Liver (tissue), 9 donors: ENCODE data around the gene ERO1B. TPM values are rescaled to one million over a fixed set of nuclear protein-coding genes. Genes with fewer than 3 reads are reported as not detected.

ENCODE experiments used
- DNase-seq: peaks from one replicate; pipeline ENCODE4 v3.0.0-alpha.2; 2017; ENCODE audit warnings: low spot score
- H3K27ac ChIP-seq, 2 donors: one replicate each; pipeline ENCODE4 v1.7.0; 2013; ENCODE audit warnings: inconsistent platforms in 2 of 2, low read length in 2 of 2, control low read depth in 1 of 2, low read depth in 1 of 2, mild to moderate bottlenecking in 1 of 2
- H3K27me3 ChIP-seq, 4 donors: one replicate each; pipeline versions ENCODE4 v1.6.1 to v1.7.0; 2013; ENCODE audit warnings: low read length in 3 of 4, inconsistent platforms in 1 of 4, mild to moderate bottlenecking in 1 of 4, moderate library complexity in 1 of 4; ENCODE audit not compliant: control insufficient read depth in 4 of 4, insufficient read depth in 4 of 4
- H3K36me3 ChIP-seq, 4 donors: one replicate each; pipeline versions ENCODE4 v1.6.1 to v1.7.0; 2013; ENCODE audit warnings: low read length in 3 of 4, mild to moderate bottlenecking in 3 of 4, low read depth in 1 of 4, moderate library complexity in 1 of 4; ENCODE audit not compliant: control insufficient read depth in 4 of 4, insufficient read depth in 3 of 4
- H3K4me1 ChIP-seq, 4 donors: one replicate each; pipeline versions ENCODE4 v1.6.1 to v1.7.0; 2013; ENCODE audit warnings: low read length in 3 of 4, mild to moderate bottlenecking in 3 of 4, moderate library complexity in 1 of 4; ENCODE audit not compliant: control insufficient read depth in 4 of 4, insufficient read depth in 4 of 4
- H3K4me3 ChIP-seq, 3 donors: one replicate each; pipeline versions ENCODE4 v1.6.1 to v1.7.0; 2013; ENCODE audit warnings: low read length in 3 of 3, control low read depth in 1 of 3, low read depth in 1 of 3, mild to moderate bottlenecking in 1 of 3
- H3K9ac ChIP-seq, 2 donors: one replicate each; pipeline ENCODE4 v1.7.0; 2013; ENCODE audit warnings: low read length in 2 of 2, mild to moderate bottlenecking in 2 of 2, moderate library complexity in 2 of 2, control low read depth in 1 of 2, low read depth in 1 of 2
- H3K9me3 ChIP-seq, 4 donors: one replicate each; pipeline versions ENCODE4 v1.6.1 to v1.7.0; 2013; ENCODE audit warnings: low read length in 3 of 4; ENCODE audit not compliant: control insufficient read depth in 4 of 4
- FOXA1 ChIP-seq: IDR thresholded peaks from 2 replicates; pipeline ENCODE4 v1.6.1; 2016; ENCODE audit warnings: antibody characterized with exemption
- FOXA2 ChIP-seq: IDR thresholded peaks from 2 replicates; pipeline ENCODE4 v1.6.1; 2016; ENCODE audit warnings: antibody characterized with exemption
- GABPA ChIP-seq, 2 donors: IDR thresholded peaks in 1 of 2; conservative IDR thresholded peaks in 1 of 2; 2 replicates each; pipeline ENCODE4 v1.6.1; 2016; ENCODE audit warnings: antibody characterized with exemption in 2 of 2, mild to moderate bottlenecking in 1 of 2, moderate library complexity in 1 of 2
- HNF4A ChIP-seq, 2 donors: conservative IDR thresholded peaks; 2 replicates each; pipeline ENCODE4 v1.6.1; 2016; ENCODE audit warnings: antibody characterized with exemption in 2 of 2, mild to moderate bottlenecking in 2 of 2
- HNF4G ChIP-seq: IDR thresholded peaks from 2 replicates; pipeline ENCODE4 v1.6.1; 2016; ENCODE audit warnings: antibody characterized with exemption
- JUND ChIP-seq, 2 donors: IDR thresholded peaks; 2 replicates each; pipeline ENCODE4 v1.6.1; 2016; ENCODE audit warnings: antibody characterized with exemption in 2 of 2
- NR2F2 ChIP-seq: IDR thresholded peaks from 2 replicates; pipeline ENCODE4 v1.6.1; 2016; ENCODE audit warnings: antibody characterized with exemption
- RAD21 ChIP-seq, 2 donors: IDR thresholded peaks; 2 replicates each; pipeline ENCODE4 v1.6.1; 2016; ENCODE audit warnings: antibody characterized with exemption in 2 of 2, mild to moderate bottlenecking in 2 of 2
- RXRA ChIP-seq, 2 donors: IDR thresholded peaks; 2 replicates each; pipeline ENCODE4 v1.6.1; 2017 to 2018; ENCODE audit warnings: antibody characterized with exemption in 2 of 2, mild to moderate bottlenecking in 1 of 2
- SP1 ChIP-seq: IDR thresholded peaks from 2 replicates; pipeline ENCODE4 v1.6.1; 2018; ENCODE audit warnings: antibody characterized with exemption, mild to moderate bottlenecking
- YY1 ChIP-seq: IDR thresholded peaks from 2 replicates; pipeline ENCODE4 v1.6.1; 2016; ENCODE audit warnings: antibody characterized with exemption, mild to moderate bottlenecking
- WGBS: extraction: QIAGEN DNeasy Blood & Tissue Kit; methylation state at CpG from one replicate; pipeline ENCODE4 v1.1.7; 2013; 5-methylcytosine and 5-hydroxymethylcytosine counted together
- polyA plus RNA-seq, 2 donors: library from polyadenylated mRNA; stranded (reverse) in 1 of 2; unstranded in 1 of 2; fragments of 200-250 nt in 1 of 2; fragments of >200 nt in 1 of 2; fragmentation: Nextera tagmentation in 1 of 2; extraction: Ambion mirVana in 1 of 2; gene quantifications; one replicate each; pipeline versions ENCODE4 v1.2.1 to v1.2.3, GENCODE V29; 2013 to 2015
- total RNA-seq, 2 donors: library from RNA; depleted of rRNA; stranded (reverse); fragments of >200 nt; gene quantifications; one replicate each; pipeline ENCODE4 v1.2.3, GENCODE V29; 2014
- TF ChIP-seq, protein P1 (sequence below): IDR thresholded peaks from 2 replicates; pipeline ENCODE4 v1.6.1; 2016; ENCODE audit warnings: antibody characterized with exemption, mild to moderate bottlenecking
- TF ChIP-seq, protein P2 (sequence below): fragments of 150-350 bp; IDR thresholded peaks from 2 replicates; pipeline ENCODE4 v1.5.1; 2017; ENCODE audit warnings: improper control_type of control experiment, low read depth, low read length; ENCODE audit not compliant: missing input control
- TF ChIP-seq, protein P3 (sequence below): IDR thresholded peaks from 2 replicates; pipeline ENCODE4 v1.6.1; 2016; ENCODE audit warnings: antibody characterized with exemption
- TF ChIP-seq, protein P4 (sequence below): IDR thresholded peaks from 2 replicates; pipeline ENCODE4 v1.6.1; 2016; ENCODE audit warnings: antibody characterized with exemption
- donor health status: healthy.
- donor health status: healthy.
- donor health status: healthy.
- donor health status: healthy.
- donor health status: healthy.

ERO1B gene
- total and polyA plus RNA-seq, 4 donors, result 5.5 to 22.9 (median 8.9) TPM

DNA sequence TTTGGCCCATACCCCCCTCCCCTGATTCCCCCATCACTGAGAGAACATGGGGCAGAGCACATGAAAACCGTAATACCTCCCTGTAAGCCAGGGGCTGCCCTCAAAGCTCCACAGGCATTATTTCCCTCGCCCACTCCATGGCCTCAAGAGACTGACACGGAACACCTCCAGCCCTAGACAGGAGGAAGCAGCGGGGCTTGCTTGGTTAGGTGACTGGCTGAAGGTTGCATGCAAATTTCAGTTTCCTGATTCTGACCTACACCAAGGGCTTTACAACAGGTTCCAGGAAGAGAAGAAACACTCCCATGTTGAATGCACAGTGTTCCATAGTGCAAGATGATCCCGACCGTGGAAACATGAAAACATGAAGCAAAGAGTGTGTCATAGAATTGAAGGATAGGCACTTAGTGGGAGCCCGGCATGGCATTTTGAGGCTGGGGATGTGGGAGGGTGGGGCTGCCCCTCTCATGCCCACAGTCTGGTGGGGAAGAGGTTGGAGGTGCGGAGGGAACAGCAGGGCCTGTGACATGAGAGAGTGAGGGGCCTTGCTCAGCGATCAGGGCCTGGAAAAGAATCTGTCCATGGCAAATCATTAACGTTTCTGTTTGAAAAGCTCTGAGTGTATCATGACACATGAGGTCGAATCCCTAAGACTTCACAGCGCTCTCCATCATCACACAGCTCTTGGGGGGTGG lies 106.0 kb downstream of the ERO1B start:
- H3K4me1 ChIP-seq, result peaks cover 0 to 3% (median 0%) of the 10 kb centered on the region in 4 donors
- H3K9ac ChIP-seq, result no peak overlapping the region
- no peaks in the 10 kb centered on the region for H3K9me3 ChIP-seq
- no peaks in the 10 kb centered on the region for H3K27me3 ChIP-seq
- no peak for DNase-seq
- no peak for TF ChIP-seq FOXA2
- TF ChIP-seq, protein P1, sequence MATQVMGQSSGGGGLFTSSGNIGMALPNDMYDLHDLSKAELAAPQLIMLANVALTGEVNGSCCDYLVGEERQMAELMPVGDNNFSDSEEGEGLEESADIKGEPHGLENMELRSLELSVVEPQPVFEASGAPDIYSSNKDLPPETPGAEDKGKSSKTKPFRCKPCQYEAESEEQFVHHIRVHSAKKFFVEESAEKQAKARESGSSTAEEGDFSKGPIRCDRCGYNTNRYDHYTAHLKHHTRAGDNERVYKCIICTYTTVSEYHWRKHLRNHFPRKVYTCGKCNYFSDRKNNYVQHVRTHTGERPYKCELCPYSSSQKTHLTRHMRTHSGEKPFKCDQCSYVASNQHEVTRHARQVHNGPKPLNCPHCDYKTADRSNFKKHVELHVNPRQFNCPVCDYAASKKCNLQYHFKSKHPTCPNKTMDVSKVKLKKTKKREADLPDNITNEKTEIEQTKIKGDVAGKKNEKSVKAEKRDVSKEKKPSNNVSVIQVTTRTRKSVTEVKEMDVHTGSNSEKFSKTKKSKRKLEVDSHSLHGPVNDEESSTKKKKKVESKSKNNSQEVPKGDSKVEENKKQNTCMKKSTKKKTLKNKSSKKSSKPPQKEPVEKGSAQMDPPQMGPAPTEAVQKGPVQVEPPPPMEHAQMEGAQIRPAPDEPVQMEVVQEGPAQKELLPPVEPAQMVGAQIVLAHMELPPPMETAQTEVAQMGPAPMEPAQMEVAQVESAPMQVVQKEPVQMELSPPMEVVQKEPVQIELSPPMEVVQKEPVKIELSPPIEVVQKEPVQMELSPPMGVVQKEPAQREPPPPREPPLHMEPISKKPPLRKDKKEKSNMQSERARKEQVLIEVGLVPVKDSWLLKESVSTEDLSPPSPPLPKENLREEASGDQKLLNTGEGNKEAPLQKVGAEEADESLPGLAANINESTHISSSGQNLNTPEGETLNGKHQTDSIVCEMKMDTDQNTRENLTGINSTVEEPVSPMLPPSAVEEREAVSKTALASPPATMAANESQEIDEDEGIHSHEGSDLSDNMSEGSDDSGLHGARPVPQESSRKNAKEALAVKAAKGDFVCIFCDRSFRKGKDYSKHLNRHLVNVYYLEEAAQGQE, result no peak
- no peak for TF ChIP-seq HNF4G
- TF ChIP-seq, protein P2, sequence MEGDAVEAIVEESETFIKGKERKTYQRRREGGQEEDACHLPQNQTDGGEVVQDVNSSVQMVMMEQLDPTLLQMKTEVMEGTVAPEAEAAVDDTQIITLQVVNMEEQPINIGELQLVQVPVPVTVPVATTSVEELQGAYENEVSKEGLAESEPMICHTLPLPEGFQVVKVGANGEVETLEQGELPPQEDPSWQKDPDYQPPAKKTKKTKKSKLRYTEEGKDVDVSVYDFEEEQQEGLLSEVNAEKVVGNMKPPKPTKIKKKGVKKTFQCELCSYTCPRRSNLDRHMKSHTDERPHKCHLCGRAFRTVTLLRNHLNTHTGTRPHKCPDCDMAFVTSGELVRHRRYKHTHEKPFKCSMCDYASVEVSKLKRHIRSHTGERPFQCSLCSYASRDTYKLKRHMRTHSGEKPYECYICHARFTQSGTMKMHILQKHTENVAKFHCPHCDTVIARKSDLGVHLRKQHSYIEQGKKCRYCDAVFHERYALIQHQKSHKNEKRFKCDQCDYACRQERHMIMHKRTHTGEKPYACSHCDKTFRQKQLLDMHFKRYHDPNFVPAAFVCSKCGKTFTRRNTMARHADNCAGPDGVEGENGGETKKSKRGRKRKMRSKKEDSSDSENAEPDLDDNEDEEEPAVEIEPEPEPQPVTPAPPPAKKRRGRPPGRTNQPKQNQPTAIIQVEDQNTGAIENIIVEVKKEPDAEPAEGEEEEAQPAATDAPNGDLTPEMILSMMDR, result no peak
- TF ChIP-seq GABPA (IDR thresholded peaks at IDR 0.05 in 1 of 2, conservative IDR thresholded peaks at IDR 0.05 in 1 of 2), result no peak
- TF ChIP-seq SP1, result no peak
- no peak for TF ChIP-seq FOXA1
- H3K36me3 ChIP-seq, result peaks cover 0 to 2% (median under 1%) of the 10 kb centered on the region in 4 donors
- no peak overlapping the region for H3K4me3 ChIP-seq
- no peak overlapping the region for H3K27ac ChIP-seq
- WGBS, result 88% methylated on average over 12 of the region's 12 CpGs

DNA sequence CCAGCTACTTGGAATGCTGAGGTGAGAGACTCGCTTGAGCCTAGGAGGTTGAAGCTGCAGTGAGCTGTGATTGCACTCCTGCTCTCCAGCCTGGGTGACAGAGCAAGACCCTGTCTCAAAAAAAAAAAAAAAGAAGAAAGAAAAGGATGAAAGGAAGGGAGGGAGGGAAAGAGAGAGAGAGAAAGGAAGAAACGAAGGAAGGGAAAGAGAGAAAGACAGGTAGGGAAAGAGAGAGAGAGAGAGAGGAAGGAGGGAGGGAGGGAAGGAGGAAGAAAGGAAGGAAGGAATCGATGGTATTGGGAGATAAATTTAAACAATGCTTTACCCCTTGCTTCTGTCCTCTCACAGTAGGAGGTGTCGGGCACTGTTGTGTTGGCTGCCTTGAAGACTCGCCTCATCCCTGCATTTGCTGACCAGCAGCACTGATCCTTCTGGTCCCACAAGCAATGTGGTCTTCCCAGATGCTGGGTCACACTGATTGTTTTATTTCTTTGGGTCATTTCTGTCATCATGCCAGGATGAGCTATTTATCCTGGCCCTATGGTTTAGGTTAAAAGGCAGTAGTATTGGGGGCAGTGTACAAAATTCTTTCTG lies 108.5 kb downstream of the ERO1B start:
- 85% methylated on average over 5 of the region's 5 CpGs for WGBS
- Histone ChIP-seq H3K9me3 (no peaks in the 10 kb centered on the region), H3K27ac (no peak overlapping the region), H3K4me3 (no peak overlapping the region), H3K36me3 (no peaks in the 10 kb centered on the region), H3K4me1 (peaks cover 0 to 3% (median 0%) of the 10 kb centered on the region in 4 donors), H3K9ac (no peak overlapping the region), H3K27me3 (no peaks in the 10 kb centered on the region)
- no peak for TF ChIP-seq JUND (IDR thresholded peaks at IDR 0.05)
- no peak for TF ChIP-seq SP1
- no peak for TF ChIP-seq GABPA (IDR thresholded peaks at IDR 0.05 in 1 of 2, conservative IDR thresholded peaks at IDR 0.05 in 1 of 2)
- TF ChIP-seq, protein P3, sequence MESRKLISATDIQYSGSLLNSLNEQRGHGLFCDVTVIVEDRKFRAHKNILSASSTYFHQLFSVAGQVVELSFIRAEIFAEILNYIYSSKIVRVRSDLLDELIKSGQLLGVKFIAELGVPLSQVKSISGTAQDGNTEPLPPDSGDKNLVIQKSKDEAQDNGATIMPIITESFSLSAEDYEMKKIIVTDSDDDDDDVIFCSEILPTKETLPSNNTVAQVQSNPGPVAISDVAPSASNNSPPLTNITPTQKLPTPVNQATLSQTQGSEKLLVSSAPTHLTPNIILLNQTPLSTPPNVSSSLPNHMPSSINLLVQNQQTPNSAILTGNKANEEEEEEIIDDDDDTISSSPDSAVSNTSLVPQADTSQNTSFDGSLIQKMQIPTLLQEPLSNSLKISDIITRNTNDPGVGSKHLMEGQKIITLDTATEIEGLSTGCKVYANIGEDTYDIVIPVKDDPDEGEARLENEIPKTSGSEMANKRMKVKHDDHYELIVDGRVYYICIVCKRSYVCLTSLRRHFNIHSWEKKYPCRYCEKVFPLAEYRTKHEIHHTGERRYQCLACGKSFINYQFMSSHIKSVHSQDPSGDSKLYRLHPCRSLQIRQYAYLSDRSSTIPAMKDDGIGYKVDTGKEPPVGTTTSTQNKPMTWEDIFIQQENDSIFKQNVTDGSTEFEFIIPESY, result no peak
- TF ChIP-seq HNF4G, result no peak
- no peak for TF ChIP-seq NR2F2
- no peak for TF ChIP-seq RXRA (IDR thresholded peaks at IDR 0.05)
- TF ChIP-seq, protein P4, sequence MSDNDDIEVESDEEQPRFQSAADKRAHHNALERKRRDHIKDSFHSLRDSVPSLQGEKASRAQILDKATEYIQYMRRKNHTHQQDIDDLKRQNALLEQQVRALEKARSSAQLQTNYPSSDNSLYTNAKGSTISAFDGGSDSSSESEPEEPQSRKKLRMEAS, result no peak
- no peak for TF ChIP-seq RAD21 (IDR thresholded peaks at IDR 0.05)
- no peak for TF ChIP-seq HNF4A (conservative IDR thresholded peaks at IDR 0.05)
- TF ChIP-seq YY1, result no peak
- DNase-seq, result no peak
